ENCODE data around the gene WWOX. TPM values are rescaled to one million over a fixed set of nuclear protein-coding genes. Genes with fewer than 3 reads are reported as not detected.

Gene WWOX
- total and polyA plus RNA-seq, 2 experiments from 2014 or later, result 17.0 to 39.8 TPM

- H3K9me2 ChIP-seq (replicated peaks; ENCODE audit: insufficient read depth), result no peaks in the 10 kb centered on the region
- no peak for DNase-seq (ENCODE audit: low spot score)
- H3K4me1 ChIP-seq (ENCODE audit: insufficient read depth), result no peaks in the 10 kb centered on the region
- no peaks in the 10 kb centered on the region for H4K20me1 ChIP-seq (ENCODE audit: insufficient read depth, poor library complexity, severe bottlenecking)
- H3K9me3 ChIP-seq (ENCODE audit: low read depth), result no peaks in the 10 kb centered on the region
- no peaks in the 10 kb centered on the region for H3K79me2 ChIP-seq
- H3K4me2 ChIP-seq, result no peak overlapping the region
- no peak overlapping the region for H3K27ac ChIP-seq
- WGBS (ENCODE audit: low lambda C conversion rate, missing lambda C conversion rate), result 84% methylated on average over 11 of the region's 11 CpGs
- H3K36me3 ChIP-seq (replicated peaks; ENCODE audit: insufficient read depth, low read depth), result no peaks in the 10 kb centered on the region
- no peaks in the 10 kb centered on the region for H3K27me3 ChIP-seq
- no peak overlapping the region for H3K4me3 ChIP-seq
- TF ChIP-seq CTCF (IDR thresholded peaks at IDR 0.05; ENCODE audit: poor library complexity) (no peak), EZH2phosphoT487 (IDR thresholded peaks at IDR 0.05; ENCODE audit: low read depth, severe bottlenecking, unreplicated experiment) (no peak)
- no peak overlapping the region for H2AFZ ChIP-seq
Observed at GRCh38 chr16:78998879-78999278, 899.4 kb downstream of the WWOX start.

- Histone ChIP-seq H3K4me3 (no peak overlapping the region), H4K20me1 (ENCODE audit: insufficient read depth, poor library complexity, severe bottlenecking) (no peaks in the 10 kb centered on the region), H3K79me2 (no peaks in the 10 kb centered on the region), H3K9me3 (ENCODE audit: low read depth) (no peaks in the 10 kb centered on the region), H3K27ac (no peak overlapping the region), H3K27me3 (no peaks in the 10 kb centered on the region), H2AFZ (no peak overlapping the region), H3K36me3 (replicated peaks; ENCODE audit: insufficient read depth, low read depth) (no peaks in the 10 kb centered on the region), H3K9me2 (replicated peaks; ENCODE audit: insufficient read depth) (no peaks in the 10 kb centered on the region), H3K4me1 (ENCODE audit: insufficient read depth) (no peaks in the 10 kb centered on the region), H3K4me2 (no peak overlapping the region)
- peak; percentile 20 for DNase-seq (ENCODE audit: low spot score)
- TF ChIP-seq EZH2 (IDR thresholded peaks at IDR 0.05; ENCODE audit: borderline replicate concordance), result no peak
- no peak for TF ChIP-seq EZH2phosphoT487 (IDR thresholded peaks at IDR 0.05; ENCODE audit: low read depth, severe bottlenecking, unreplicated experiment)
- no peak for TF ChIP-seq CTCF (IDR thresholded peaks at IDR 0.05; ENCODE audit: poor library complexity)
- WGBS (ENCODE audit: low lambda C conversion rate, missing lambda C conversion rate), result 55% methylated on average over 10 of the region's 10 CpGs
Observed at GRCh38 chr16:79001156-79001967, 901.9 kb downstream of the WWOX start.

GRCh38 chr16:79003026-79003609 lies 903.7 kb downstream of the WWOX start:
- Histone ChIP-seq H2AFZ (no peak overlapping the region), H3K36me3 (replicated peaks; ENCODE audit: insufficient read depth, low read depth) (no peaks in the 10 kb centered on the region), H3K4me1 (ENCODE audit: insufficient read depth) (no peaks in the 10 kb centered on the region), H3K9me3 (ENCODE audit: low read depth) (no peaks in the 10 kb centered on the region), H3K27ac (no peak overlapping the region), H4K20me1 (ENCODE audit: insufficient read depth, poor library complexity, severe bottlenecking) (no peaks in the 10 kb centered on the region), H3K79me2 (no peaks in the 10 kb centered on the region), H3K9me2 (replicated peaks; ENCODE audit: insufficient read depth) (no peaks in the 10 kb centered on the region), H3K4me3 (no peak overlapping the region), H3K27me3 (no peaks in the 10 kb centered on the region), H3K4me2 (no peak overlapping the region)
- TF ChIP-seq EZH2 (IDR thresholded peaks at IDR 0.05; ENCODE audit: borderline replicate concordance) (no peak), EZH2phosphoT487 (IDR thresholded peaks at IDR 0.05; ENCODE audit: low read depth, severe bottlenecking, unreplicated experiment) (no peak), CTCF (IDR thresholded peaks at IDR 0.05; ENCODE audit: poor library complexity) (no peak)
- no peak for DNase-seq (ENCODE audit: low spot score)
- WGBS (ENCODE audit: low lambda C conversion rate, missing lambda C conversion rate), result 59% methylated on average over 7 of the region's 7 CpGs

All from hepatocyte (in vitro differentiated cells).